Hair follicular keratinocyte (primary cell): ENCODE measurements around the gene DNALI1. TPM values are rescaled to one million over a fixed set of nuclear protein-coding genes. Genes with fewer than 3 reads are reported as not detected.

Source experiments
- total RNA-seq: library from RNA; depleted of rRNA; stranded (reverse); fragments of >200 nt; gene quantifications from 2 replicates; pipeline ENCODE4 v1.2.3, GENCODE V29; 2015

The DNALI1 gene
- 0.04 and 0.23 TPM in 2 replicates for total RNA-seq

GRCh38 chr1:37556712-37557196 lies at the start of gene DNALI1:
TSS of gene DNALI1 (plus strand) at chr1:37556940. CDS start at chr1:37556995, 55 bp downstream.

GRCh38 chr1:37514350-37515184 lies 42.2 kb upstream of the DNALI1 start, which contains the start of gene MEAF6:
TSS of gene MEAF6 (minus strand) at chr1:37514766. CDS start at chr1:37514746, 20 bp downstream.

GRCh38 chr1:37553927-37554808 lies 2.6 kb upstream of the DNALI1 start, which contains the start of gene SNIP1:
TSS of gene SNIP1 (minus strand) at chr1:37554293. CDS start at chr1:37554229, 64 bp downstream.

GRCh38 chr1:37595440-37596181 lies 38.9 kb downstream of the DNALI1 start, which contains the start of gene GNL2:
TSS of gene GNL2 (minus strand) at chr1:37595937. CDS start at chr1:37595822, 115 bp downstream.

Other genes with a start within 250 kb of the DNALI1 start
- gene ZC3H12A, start 82.4 kb upstream of the DNALI1 start, total RNA-seq: 44.1 and 67.5 TPM in 2 replicates
- 55.1 and 64.5 TPM in 2 replicates for gene MEAF6, start 42.2 kb upstream of the DNALI1 start, total RNA-seq
- 6.9 and 7.8 TPM in 2 replicates for gene SNIP1, start 2.6 kb upstream of the DNALI1 start, total RNA-seq
- 38.6 and 69.4 TPM in 2 replicates for gene GNL2, start 39.0 kb downstream of the DNALI1 start, total RNA-seq
- not detected in 2 replicates for gene RSPO1, start 78.0 kb downstream of the DNALI1 start, total RNA-seq
- 13.4 and 34.4 TPM in 2 replicates for gene CDCA8, start 135.6 kb downstream of the DNALI1 start, total RNA-seq
- gene EPHA10, start 208.2 kb downstream of the DNALI1 start, total RNA-seq: not detected in 2 replicates
- 0.15 and 0.78 TPM in 2 replicates for gene MANEAL, start 236.9 kb downstream of the DNALI1 start, total RNA-seq